HG02588 (cell line): ENCODE data around the gene WFS1.

ENCODE experiments used
- ATAC-seq: cut with Tn5 transposase; IDR thresholded peaks from one replicate; pipeline ENCODE4 v1.9.1; 2021; ENCODE audit warnings: mild to moderate bottlenecking, moderate library complexity; ENCODE audit not compliant: unreplicated experiment

Gene WFS1

GRCh38 chr4:6352031-6352692, 82.5 kb downstream of the WFS1 start:
- ATAC-seq = no peak
